Activated naive CD4-positive, alpha-beta T cell treated with anti-CD3 and anti-CD28 coated beads for 36 hours (primary cell): ENCODE measurements around the gene MTFP1. TPM values are rescaled to one million over a fixed set of nuclear protein-coding genes. Genes with fewer than 3 reads are reported as not detected.
A peak's percentile ranks its signal among the peaks of the same experiment; 100 is the strongest.

Source experiments
- CTCF ChIA-PET: fragments of 350-600 bp; sonication (Branson Sonifier 250); formaldehyde crosslinking; loops from one replicate; lab custom pipeline; 2021; ENCODE audit warnings: antibody characterized with exemption; lab: Charles Lee
- DNase-seq: peaks from one replicate; pipeline ENCODE4 v3.0.0-alpha.2; 2020
- H3K27ac Mint-ChIP-seq: one replicate; pipeline ENCODE4 v1.8.0; 2021; ENCODE audit warnings: mild to moderate bottlenecking, mixed read lengths
- H3K27me3 Mint-ChIP-seq: one replicate; pipeline ENCODE4 v1.8.0; 2021; ENCODE audit warnings: low read depth, mixed read lengths
- H3K36me3 Mint-ChIP-seq: one replicate; pipeline ENCODE4 v1.8.0; 2021; ENCODE audit warnings: low read depth, mixed read lengths
- H3K4me1 Mint-ChIP-seq: one replicate; pipeline ENCODE4 v1.8.0; 2021; ENCODE audit warnings: low read depth, mixed read lengths
- H3K4me3 Mint-ChIP-seq: one replicate; pipeline ENCODE4 v1.8.0; 2021; ENCODE audit warnings: mild to moderate bottlenecking, moderate library complexity, mixed read lengths
- H3K9me3 Mint-ChIP-seq: one replicate; pipeline ENCODE4 v1.8.0; 2021; ENCODE audit warnings: mixed read lengths
- intact Hi-C: fragments of 100-400 bp; cut with micrococcal nuclease; formaldehyde crosslinking; loops from one replicate; pipeline ENCODE4 v1.15.1; 2023
- total RNA-seq, 2 experiments: library from RNA; stranded (reverse); gene quantifications; one replicate each; pipeline ENCODE4 v1.2.3, GENCODE V29; 2021

MTFP1 gene
- total RNA-seq, 2 experiments from 2014 or later = 36.6 to 37.1 TPM

DNA sequence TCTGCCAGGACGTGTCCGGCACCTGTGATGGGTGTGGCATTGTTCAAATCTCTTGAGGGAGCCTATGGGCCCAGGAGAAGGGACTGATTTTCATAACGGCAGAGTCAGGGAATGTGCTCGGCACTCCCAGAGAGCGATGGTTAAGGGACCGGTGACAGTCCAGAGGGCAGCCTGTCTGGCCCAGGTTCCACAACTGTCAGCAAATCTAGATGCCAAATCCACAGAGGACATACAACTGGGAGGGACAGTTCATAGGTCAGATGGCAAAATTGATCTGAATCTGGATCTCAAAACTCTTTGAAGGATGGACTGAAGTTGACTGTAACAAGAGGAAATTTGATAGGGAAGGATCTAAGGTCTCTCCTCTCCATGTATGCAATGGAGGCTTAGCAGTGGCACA lies 21.3 kb upstream of the MTFP1 start:
- peaks cover 8% of the 10 kb centered on the region for H3K4me1 Mint-ChIP-seq
- H3K9me3 Mint-ChIP-seq = no peaks in the 10 kb centered on the region
- intact Hi-C loops = no loop called here
- H3K27ac Mint-ChIP-seq = no peak overlapping the region
- CTCF ChIA-PET = no interaction called here
- H3K27me3 Mint-ChIP-seq = no peaks in the 10 kb centered on the region
- H3K4me3 Mint-ChIP-seq = no peak overlapping the region
- no peak for DNase-seq
- H3K36me3 Mint-ChIP-seq = peaks cover 2% of the 10 kb centered on the region

DNA sequence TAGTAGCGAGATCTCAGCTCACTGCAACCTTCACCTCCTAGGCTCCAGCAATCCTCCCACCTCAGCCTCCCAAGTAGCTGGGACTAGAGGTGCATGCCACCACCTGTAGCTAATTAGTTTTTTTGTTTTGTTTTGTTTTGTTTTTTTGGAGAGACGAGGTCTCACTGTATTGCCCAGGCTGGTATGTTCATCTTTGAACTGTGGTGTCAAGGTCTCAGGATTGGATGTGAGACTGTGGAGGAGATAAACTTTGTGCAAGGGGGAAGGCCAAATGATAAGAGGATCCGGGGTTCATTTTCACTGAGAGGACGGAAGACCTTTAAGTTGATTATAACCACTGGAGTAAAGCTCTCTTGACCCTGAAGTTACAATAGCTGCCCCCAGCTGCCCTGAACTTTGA lies 19.8 kb upstream of the MTFP1 start:
- peaks cover 6% of the 10 kb centered on the region for H3K4me1 Mint-ChIP-seq
- intact Hi-C loops = no loop called here

DNA sequence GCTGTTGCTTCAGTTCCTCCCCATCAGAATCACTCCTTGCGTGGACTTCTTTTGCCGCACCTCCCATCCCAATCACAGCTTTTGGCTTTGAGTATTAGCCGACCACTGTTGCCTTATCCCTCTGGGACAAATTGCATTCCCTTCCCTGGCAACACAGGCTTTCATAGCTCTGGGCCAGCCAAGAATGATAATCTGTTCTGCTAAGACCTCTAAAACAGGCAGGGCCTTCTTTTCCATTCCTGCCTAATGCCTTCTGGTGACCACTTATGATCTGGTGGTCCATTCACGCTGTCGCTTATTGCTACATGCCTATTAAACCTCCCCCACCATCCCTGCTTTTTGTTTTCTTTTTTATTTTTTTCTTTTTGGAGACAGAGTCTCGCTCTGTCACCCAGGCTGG lies 19.2 kb upstream of the MTFP1 start:
- H3K36me3 Mint-ChIP-seq = peaks cover 6% of the 10 kb centered on the region
- no peak for DNase-seq
- intact Hi-C loops = no loop called here
- no peaks in the 10 kb centered on the region for H3K9me3 Mint-ChIP-seq
- no peaks in the 10 kb centered on the region for H3K27me3 Mint-ChIP-seq
- H3K4me3 Mint-ChIP-seq = no peak overlapping the region
- H3K27ac Mint-ChIP-seq = no peak overlapping the region
- CTCF ChIA-PET = interaction anchor here (1.3 to 2.3 kb wide), 2 partner anchors 10 to 16 kb away, joined by 3 to 10 read pairs; partner anchors contain the start of gene SEC14L2
- peaks cover 6% of the 10 kb centered on the region for H3K4me1 Mint-ChIP-seq

More for the DNA sequence above, 19.8 kb upstream of the MTFP1 start:
- no peak for DNase-seq
- Mint-ChIP-seq H3K27me3 (no peaks in the 10 kb centered on the region), H3K4me3 (no peak overlapping the region), H3K27ac (no peak overlapping the region), H3K36me3 (peaks cover 6% of the 10 kb centered on the region), H3K9me3 (no peaks in the 10 kb centered on the region)
- CTCF ChIA-PET = interaction anchor here (0.9 to 2.3 kb wide), 4 partner anchors 9 to 118 kb away, joined by 3 to 10 read pairs (median 3); partner anchors contain the start of gene SEC14L2

DNA sequence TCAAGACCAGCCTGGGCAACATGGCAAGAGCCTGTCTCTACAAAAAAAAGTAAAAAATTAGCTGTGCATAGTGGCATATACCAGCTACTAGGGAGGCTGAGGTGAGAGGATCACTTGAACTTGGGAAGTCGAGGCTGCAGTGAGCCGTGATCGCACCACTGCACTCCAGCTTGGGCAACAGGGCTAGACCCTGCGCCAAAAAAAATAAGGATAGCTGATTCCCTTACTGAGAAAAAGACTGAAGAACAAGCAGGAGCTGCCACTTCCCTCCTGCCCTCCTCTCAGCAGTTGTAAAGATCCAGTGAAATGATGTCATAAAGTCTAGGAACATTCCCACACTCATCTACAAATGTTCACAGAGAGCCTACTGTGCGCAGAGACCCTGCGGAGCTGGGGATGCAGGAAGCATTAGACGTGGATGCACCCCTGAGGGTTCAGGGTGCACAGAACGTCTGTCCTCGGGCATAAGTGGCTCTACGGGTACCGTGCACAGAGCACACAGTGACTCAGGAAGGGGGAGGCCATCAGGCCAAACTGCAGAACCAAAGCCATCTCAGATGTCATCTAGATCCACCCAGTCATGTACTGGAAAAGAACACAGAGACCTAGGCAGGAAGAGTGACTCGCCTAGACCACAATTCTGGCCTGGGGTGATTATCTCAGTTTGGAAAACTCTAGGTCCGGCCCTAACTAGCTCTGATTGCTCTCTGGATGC lies 17.0 kb upstream of the MTFP1 start:
- no peak overlapping the region for H3K4me3 Mint-ChIP-seq
- peaks cover 20% of the 10 kb centered on the region for H3K4me1 Mint-ChIP-seq
- no peaks in the 10 kb centered on the region for H3K27me3 Mint-ChIP-seq
- intact Hi-C loops = no loop called here
- CTCF ChIA-PET = no interaction called here
- peaks cover 21% of the 10 kb centered on the region for H3K36me3 Mint-ChIP-seq
- H3K9me3 Mint-ChIP-seq = no peaks in the 10 kb centered on the region
- H3K27ac Mint-ChIP-seq = no peak overlapping the region
- no peak for DNase-seq

DNA sequence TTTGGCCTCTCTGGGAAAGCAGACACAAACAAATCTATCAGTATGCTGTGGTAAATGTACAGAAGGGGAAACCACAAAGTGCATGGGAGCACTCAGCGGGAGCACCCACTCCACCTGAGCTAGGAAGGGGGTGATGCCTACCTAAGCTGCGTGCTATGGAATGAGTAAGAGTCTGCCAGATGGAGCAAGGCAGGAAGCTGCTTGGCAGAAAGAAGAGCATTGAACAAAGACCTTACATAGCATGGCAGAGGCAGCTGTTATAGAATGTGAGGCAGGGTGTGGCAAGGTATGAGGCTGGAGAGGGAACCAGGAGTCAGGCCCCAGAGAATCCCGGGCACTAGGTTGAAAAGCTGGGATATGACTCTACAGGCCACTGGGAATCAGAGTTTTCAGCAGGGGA lies 13.8 kb upstream of the MTFP1 start:
- Mint-ChIP-seq H3K4me3 (no peak overlapping the region), H3K9me3 (no peaks in the 10 kb centered on the region), H3K36me3 (peaks cover 36% of the 10 kb centered on the region), H3K4me1 (peaks cover 41% of the 10 kb centered on the region), H3K27ac (no peak overlapping the region), H3K27me3 (no peaks in the 10 kb centered on the region)
- intact Hi-C loops = no loop called here
- CTCF ChIA-PET = interaction anchor here (1.1 to 1.8 kb wide), 3 partner anchors 15 to 128 kb away, joined by 3 to 8 read pairs (median 6); partner anchors contain the start of gene SEC14L2
- no peak for DNase-seq

DNA sequence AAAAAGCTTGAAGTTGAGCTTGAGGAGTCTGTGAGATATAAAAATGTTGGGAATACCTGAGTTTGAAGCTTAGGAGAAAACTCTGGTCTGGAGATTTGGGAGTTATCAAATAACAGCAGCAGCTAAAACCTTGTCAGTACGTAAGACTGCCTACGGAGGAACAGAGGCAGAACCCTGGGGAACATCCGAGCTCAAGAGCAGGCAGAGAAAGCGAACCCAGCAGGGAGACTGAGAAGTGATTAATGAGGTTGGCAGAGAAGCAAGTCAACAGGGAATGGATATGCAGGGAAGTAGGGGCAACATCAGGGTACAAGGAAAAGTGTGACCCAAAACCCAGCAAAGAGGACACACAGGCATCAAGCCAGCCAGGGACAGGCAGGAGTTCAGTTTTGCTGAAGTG lies 12.6 kb upstream of the MTFP1 start:
- CTCF ChIA-PET = interaction anchor here (0.6 to 1.4 kb wide), 8 partner anchors 9 to 189 kb away, joined by 3 to 4 read pairs (median 3); partner anchors contain the start of gene CASTOR1
- H3K4me1 Mint-ChIP-seq = peaks cover 41% of the 10 kb centered on the region
- H3K4me3 Mint-ChIP-seq = no peak overlapping the region

DNA sequence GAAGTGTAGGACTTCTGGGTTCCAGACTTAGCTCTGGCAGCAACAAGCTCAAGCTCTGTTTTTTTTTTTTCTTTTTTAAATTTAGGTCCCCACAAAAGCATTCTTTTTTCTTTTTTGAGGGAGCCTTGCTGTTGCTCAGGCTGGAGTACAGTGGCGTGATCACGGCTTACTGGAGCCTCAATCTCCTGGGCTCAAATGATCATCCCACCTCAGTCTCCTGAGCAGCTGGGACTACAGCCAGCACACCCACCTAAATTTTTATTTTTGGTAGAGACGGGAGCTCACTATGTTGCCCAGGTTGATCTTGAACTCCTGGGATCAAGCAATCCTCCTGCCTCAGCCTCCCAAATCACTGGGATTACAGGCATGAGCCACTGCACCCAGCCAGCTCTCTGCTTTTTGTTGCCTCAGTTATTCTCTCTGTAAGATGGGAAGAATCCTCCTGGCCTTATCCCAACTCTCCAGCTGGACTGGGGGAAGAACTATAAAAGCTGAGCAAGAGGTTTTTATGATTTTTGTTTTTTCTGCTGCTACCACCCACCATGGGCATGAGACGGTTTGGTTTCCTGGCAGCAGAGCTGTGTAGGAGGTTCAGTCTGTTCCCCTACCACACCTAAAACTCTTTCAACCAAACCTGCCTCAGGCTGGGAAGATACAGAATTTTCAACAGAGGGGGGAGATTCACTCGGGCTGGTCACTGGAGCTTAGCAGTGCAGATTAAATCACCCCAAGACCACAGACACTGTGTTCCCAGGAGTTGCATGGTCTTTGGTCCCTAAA lies 11.6 kb upstream of the MTFP1 start:
- Mint-ChIP-seq H3K36me3 (peaks cover 46% of the 10 kb centered on the region), H3K9me3 (no peaks in the 10 kb centered on the region), H3K27ac (peak overlapping the region; percentile 81), H3K4me3 (no peak overlapping the region), H3K4me1 (peaks cover 37% of the 10 kb centered on the region), H3K27me3 (no peaks in the 10 kb centered on the region)
- DNase-seq = peak; percentile 25
- CTCF ChIA-PET = interaction anchor here (0.8 to 1.2 kb wide), 6 partner anchors 9 to 125 kb away, joined by 3 to 5 read pairs (median 4); partner anchors contain the start of gene CASTOR1
- intact Hi-C loops = no loop called here

More for the DNA sequence above, 12.6 kb upstream of the MTFP1 start:
- H3K9me3 Mint-ChIP-seq = no peaks in the 10 kb centered on the region
- H3K36me3 Mint-ChIP-seq = peaks cover 42% of the 10 kb centered on the region
- no peak for DNase-seq
- H3K27me3 Mint-ChIP-seq = no peaks in the 10 kb centered on the region
- no peak overlapping the region for H3K27ac Mint-ChIP-seq
- intact Hi-C loops = no loop called here

DNA sequence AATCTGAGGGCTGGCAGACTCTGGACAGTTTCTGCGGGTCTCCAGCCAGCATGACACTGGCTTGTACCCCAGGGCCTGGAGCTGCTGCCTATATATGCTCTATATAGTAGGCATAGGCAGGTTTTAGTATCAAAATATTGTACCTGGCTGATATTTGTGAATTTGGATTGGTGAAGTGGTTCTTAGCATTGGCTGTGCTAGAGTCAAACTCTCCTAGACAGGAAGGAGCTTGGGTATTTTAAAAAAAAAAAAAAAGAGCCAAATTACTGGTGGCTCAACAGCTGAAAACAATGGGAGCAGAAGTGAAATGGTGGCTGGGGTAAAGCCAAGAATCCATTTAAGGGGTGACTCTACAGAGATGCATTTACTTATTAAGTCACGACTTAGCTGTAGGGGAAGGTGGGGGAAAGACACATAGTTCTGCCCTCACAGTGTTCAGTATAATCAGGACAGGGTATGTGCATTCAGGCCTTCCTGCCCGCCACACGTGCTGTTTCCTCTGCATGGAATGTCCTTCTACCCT lies 11.0 kb upstream of the MTFP1 start:
- Mint-ChIP-seq H3K27me3 (no peaks in the 10 kb centered on the region), H3K27ac (peak overlapping the region; percentile 81), H3K4me1 (peaks cover 36% of the 10 kb centered on the region), H3K4me3 (no peak overlapping the region), H3K9me3 (no peaks in the 10 kb centered on the region), H3K36me3 (peaks cover 47% of the 10 kb centered on the region)
- no peak for DNase-seq
- intact Hi-C loops = no loop called here
- CTCF ChIA-PET = interaction anchor here (0.7 to 1.2 kb wide), 4 partner anchors 8 to 23 kb away, joined by 3 to 5 read pairs (median 3); no protein-coding TSS in a partner anchor

DNA sequence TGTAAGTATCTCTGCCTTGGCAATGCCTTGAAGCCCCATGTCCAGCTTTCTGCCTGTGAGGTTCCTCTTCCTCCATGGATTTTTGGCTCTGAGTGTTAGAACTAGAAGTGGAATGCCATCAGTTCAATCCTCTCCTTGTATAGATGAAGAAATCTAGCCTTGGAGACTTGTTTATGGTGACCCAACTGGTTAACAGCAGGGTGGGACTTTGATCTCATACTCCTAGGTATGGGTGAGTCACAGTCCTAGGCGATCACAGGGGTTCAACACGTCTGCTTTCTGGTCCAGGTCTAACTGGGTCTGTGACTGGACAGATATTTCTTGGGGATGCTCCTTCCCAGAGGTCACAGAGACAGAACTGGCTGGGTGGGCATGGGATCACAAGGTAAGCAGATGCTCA lies 9.2 kb upstream of the MTFP1 start:
- DNase-seq = no peak
- H3K27me3 Mint-ChIP-seq = no peaks in the 10 kb centered on the region
- no peak overlapping the region for H3K27ac Mint-ChIP-seq
- H3K4me3 Mint-ChIP-seq = no peak overlapping the region
- CTCF ChIA-PET = no interaction called here
- no peaks in the 10 kb centered on the region for H3K9me3 Mint-ChIP-seq
- H3K36me3 Mint-ChIP-seq = peaks cover 53% of the 10 kb centered on the region
- intact Hi-C loops = no loop called here
- peaks cover 51% of the 10 kb centered on the region for H3K4me1 Mint-ChIP-seq

DNA sequence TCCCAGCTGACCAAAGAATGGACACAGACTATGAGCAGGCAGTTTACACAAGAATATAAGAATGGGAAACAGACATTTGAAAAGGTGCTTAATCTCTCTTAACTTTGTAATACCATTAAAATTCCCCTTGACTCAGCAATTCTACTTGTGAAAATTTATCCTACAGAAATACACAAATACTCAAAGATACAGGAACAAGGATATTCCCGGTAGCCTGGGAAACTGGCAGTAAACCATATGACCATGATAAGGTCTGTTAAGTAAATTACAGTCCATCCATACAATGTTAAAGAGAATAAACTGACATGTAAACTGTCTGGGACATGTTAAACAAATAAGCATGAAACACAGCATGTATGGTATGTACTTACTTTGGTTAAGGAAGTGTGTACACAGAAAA lies 8.7 kb upstream of the MTFP1 start:
- CTCF ChIA-PET = no interaction called here
- H3K36me3 Mint-ChIP-seq = peaks cover 51% of the 10 kb centered on the region
- no peak for DNase-seq
- H3K9me3 Mint-ChIP-seq = no peaks in the 10 kb centered on the region
- H3K4me3 Mint-ChIP-seq = no peak overlapping the region
- no peaks in the 10 kb centered on the region for H3K27me3 Mint-ChIP-seq
- no peak overlapping the region for H3K27ac Mint-ChIP-seq
- intact Hi-C loops = no loop called here
- H3K4me1 Mint-ChIP-seq = peaks cover 53% of the 10 kb centered on the region

DNA sequence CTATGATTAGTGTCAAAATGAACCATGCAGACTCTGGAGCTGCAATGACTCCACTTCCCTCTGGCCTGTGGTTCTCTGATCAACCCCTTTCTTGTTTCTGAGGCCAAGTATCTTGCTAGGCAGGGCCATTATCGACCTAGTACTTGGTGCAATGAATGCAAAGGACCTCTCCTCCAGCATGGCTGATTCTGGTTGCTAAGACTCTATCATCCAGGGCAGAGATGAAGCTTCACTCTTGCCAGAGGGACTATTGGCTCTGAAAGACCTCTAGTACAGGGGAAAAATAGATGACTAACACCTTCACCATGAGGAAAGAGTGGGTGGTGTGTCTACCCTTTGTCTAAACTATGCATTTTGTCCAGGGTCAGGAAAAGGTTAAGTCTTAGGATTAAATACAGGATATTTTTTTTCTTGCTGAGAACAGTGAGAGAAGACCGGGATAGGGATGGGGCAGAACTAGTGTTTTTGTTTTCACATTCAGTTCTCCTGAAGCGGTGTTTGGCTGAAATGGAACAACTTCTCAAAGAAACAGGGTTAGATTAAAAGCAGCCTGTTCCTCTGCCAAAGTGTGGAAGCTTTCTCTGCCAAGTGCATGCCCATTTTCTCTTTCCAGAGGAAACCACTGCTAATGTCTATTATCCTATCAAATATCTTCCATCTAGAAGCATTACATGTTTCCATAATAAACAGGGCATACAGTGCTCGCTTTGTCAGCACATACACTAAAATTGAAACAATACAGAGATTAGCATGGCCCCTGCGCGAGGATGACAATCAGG lies 5.0 kb upstream of the MTFP1 start:
- intact Hi-C loops = no loop called here
- no peak overlapping the region for H3K4me3 Mint-ChIP-seq
- no peaks in the 10 kb centered on the region for H3K27me3 Mint-ChIP-seq
- peaks cover 45% of the 10 kb centered on the region for H3K36me3 Mint-ChIP-seq
- H3K4me1 Mint-ChIP-seq = peaks cover 44% of the 10 kb centered on the region
- H3K27ac Mint-ChIP-seq = peak overlapping the region; percentile 37
- CTCF ChIA-PET = no interaction called here
- no peaks in the 10 kb centered on the region for H3K9me3 Mint-ChIP-seq
- DNase-seq = no peak
